NB4 (cell line): ENCODE results near the gene MYLK.
"Not testable (repeated sequence)": the region's sequence is repeated elsewhere in the genome, so short reads cannot be mapped to it uniquely, and the experiment has no call there.

Experiments
- DNase-seq: peaks from one replicate; pipeline ENCODE4 v3.0.0; 2010; ENCODE audit warnings: low read depth
- H3K4me3 ChIP-seq: one replicate; pipeline ENCODE4 v1.5.1; 2011; ENCODE audit warnings: mild to moderate bottlenecking, low read depth, low read length, moderate library complexity
- MYC ChIP-seq: IDR thresholded peaks from 2 replicates; pipeline ENCODE4 v1.6.1; 2011; ENCODE audit warnings: low read depth, low read length
- POLR2A ChIP-seq: IDR thresholded peaks from 2 replicates; pipeline ENCODE4 v1.6.1; 2011; ENCODE audit warnings: mild to moderate bottlenecking; ENCODE audit not compliant: insufficient read length; ENCODE audit errors: extremely low read depth
- TF ChIP-seq, protein P1 (sequence below): IDR thresholded peaks from 2 replicates; pipeline ENCODE4 v1.6.1; 2011; ENCODE audit warnings: low read depth, low read length
- TF ChIP-seq, protein P2 (sequence below): IDR thresholded peaks from one replicate; pipeline ENCODE4 v1.5.1; 2012; ENCODE audit warnings: low read depth, low read length

MYLK gene

DNA sequence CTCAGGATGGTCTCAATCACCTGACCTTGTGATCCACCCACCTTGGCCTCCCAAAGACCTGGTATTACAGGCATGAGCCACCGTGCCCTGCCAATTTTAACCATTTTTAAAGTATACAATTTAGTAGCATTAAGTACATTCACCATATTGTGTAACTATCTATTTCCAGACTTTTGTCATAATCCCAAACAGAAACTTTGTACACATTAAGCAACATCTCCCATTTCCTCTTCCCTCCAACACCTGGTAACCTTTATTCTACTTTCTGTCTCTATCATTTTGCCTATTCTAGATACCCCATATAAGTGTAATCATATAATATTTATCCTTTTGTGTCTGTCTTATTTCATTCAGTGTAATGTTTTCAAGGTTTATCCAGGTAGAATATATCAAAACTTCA, 8.9 kb upstream of the MYLK start:
- no peak overlapping the region for H3K4me3 ChIP-seq
- no peak for DNase-seq
- TF ChIP-seq, protein P1, sequence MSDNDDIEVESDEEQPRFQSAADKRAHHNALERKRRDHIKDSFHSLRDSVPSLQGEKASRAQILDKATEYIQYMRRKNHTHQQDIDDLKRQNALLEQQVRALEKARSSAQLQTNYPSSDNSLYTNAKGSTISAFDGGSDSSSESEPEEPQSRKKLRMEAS = no peak
- TF ChIP-seq MYC (no peak), POLR2A (no peak)
- TF ChIP-seq, protein P2, sequence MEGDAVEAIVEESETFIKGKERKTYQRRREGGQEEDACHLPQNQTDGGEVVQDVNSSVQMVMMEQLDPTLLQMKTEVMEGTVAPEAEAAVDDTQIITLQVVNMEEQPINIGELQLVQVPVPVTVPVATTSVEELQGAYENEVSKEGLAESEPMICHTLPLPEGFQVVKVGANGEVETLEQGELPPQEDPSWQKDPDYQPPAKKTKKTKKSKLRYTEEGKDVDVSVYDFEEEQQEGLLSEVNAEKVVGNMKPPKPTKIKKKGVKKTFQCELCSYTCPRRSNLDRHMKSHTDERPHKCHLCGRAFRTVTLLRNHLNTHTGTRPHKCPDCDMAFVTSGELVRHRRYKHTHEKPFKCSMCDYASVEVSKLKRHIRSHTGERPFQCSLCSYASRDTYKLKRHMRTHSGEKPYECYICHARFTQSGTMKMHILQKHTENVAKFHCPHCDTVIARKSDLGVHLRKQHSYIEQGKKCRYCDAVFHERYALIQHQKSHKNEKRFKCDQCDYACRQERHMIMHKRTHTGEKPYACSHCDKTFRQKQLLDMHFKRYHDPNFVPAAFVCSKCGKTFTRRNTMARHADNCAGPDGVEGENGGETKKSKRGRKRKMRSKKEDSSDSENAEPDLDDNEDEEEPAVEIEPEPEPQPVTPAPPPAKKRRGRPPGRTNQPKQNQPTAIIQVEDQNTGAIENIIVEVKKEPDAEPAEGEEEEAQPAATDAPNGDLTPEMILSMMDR = no peak

- H3K4me3 ChIP-seq = no peak overlapping the region
- TF ChIP-seq, protein P2 = no peak
- TF ChIP-seq, protein P1 = no peak
- TF ChIP-seq POLR2A = no peak
- no peak for TF ChIP-seq MYC
- no peak for DNase-seq
Measured at GRCh38 chr3:123892195-123892594, 8.1 kb upstream of the MYLK start.

- H3K4me3 ChIP-seq, DNase-seq: not testable (repeated sequence)
Measured at GRCh38 chr3:123890991-123891390, 6.9 kb upstream of the MYLK start.

DNA sequence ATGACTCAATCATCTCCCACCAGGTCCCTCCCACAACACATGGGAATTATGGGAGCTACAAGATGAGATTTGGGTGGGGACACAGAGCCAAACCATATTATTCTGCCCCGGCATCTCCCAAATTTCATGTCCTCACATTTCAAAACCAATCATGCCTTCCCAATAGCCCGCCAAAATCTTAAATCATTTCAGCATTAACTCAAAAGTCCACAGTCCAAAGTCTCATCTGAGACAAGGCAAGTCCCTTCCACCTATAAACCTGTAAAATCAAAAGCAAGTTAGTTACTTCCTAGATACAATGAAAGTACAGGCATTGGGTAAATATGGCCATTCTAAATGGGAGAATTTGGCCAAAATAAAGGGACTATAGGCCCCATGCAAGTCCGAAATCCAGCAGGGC, 6.0 kb upstream of the MYLK start:
- DNase-seq, H3K4me3 ChIP-seq: not testable (repeated sequence)

DNA sequence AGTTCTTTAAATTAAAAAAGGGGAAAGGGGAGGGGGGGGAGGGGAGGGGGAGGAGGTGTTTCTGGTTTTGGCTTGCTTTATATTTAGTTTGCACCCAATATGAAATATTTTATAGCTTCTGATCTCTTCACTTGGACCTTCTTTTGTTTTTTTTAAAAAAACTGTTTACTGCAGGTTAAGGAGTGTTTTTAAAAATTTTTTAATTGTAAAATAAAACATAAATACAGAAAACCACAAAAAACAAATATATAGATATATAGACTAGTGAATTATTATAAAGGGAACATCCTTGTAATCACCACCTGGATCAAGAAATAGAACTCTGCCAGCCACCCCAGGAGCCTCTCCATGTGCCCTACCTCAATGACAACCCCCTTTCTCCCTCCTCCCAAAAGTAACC, 861 bp upstream of the MYLK start:
- no peak overlapping the region for H3K4me3 ChIP-seq
- no peak for TF ChIP-seq MYC
- no peak for DNase-seq

- no peak overlapping the region for H3K4me3 ChIP-seq
- TF ChIP-seq, protein P1 = no peak
- TF ChIP-seq, protein P2 = no peak
- no peak for TF ChIP-seq MYC
- TF ChIP-seq POLR2A = no peak
- DNase-seq = no peak
Measured at GRCh38 chr3:123883701-123884202, 380 bp downstream of the MYLK start.

- no peak overlapping the region for H3K4me3 ChIP-seq
- DNase-seq = no peak
- TF ChIP-seq, protein P2 = no peak
- TF ChIP-seq, protein P1 = no peak
- TF ChIP-seq POLR2A (no peak), MYC (no peak)
Measured at GRCh38 chr3:123883111-123883510, 1.0 kb downstream of the MYLK start.

DNA sequence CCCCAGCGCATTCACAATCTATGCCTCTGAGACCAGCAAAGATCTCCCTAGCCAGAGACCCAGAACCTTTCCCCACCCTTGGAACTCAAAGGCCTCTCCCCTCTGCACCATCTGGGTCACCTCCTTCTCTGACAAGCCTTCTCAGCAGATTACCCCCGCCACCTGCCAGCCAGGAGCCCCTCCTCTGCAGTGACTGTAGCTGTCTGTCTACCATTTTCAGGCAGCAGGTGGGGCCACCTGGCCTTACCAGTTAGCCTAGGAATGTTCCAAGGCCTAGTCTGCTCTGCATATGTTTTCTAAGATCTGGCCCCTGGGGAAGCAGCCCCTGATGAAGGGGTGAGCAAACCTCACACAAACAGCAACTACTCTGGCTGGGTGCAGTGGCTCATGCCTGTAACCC, 2.4 kb downstream of the MYLK start:
- no peak for DNase-seq
- no peak overlapping the region for H3K4me3 ChIP-seq
- TF ChIP-seq, protein P1 = no peak
- no peak for TF ChIP-seq POLR2A
- TF ChIP-seq, protein P2 = no peak
